H1 (cell line): ENCODE results near the gene GALT.

Source experiments
- ATF3 ChIP-seq: IDR thresholded peaks from 2 replicates; pipeline ENCODE4 v1.6.1; 2011; ENCODE audit warnings: low read depth, mild to moderate bottlenecking, low read length; ENCODE audit not compliant: insufficient read depth
- CTCF ChIP-seq, 3 experiments: IDR thresholded peaks; 1 replicate in 2 of 3; 2 replicates in 1 of 3; pipeline versions ENCODE4 v1.5.1 to v1.6.1; 2011; ENCODE audit warnings: low read length in 3 of 3, mild to moderate bottlenecking in 3 of 3, inconsistent platforms in 2 of 3, low read depth in 1 of 3, moderate library complexity in 1 of 3; ENCODE audit not compliant: insufficient read depth in 1 of 3; ENCODE audit errors: control extremely low read depth in 1 of 3
- EZH2 ChIP-seq: fragments of 200-600 bp; sonication (generic); IDR thresholded peaks from 2 replicates; pipeline ENCODE4 v1.7.1; 2012; ENCODE audit warnings: low read depth, mild to moderate bottlenecking, moderate library complexity, low read length, inconsistent platforms; ENCODE audit not compliant: severe bottlenecking
- POLR2A ChIP-seq, 2 experiments: IDR thresholded peaks; 1 replicate in 1 of 2; 2 replicates in 1 of 2; pipeline ENCODE4 v1.6.1; 2011; ENCODE audit warnings: low read depth in 2 of 2, low read length in 2 of 2, mild to moderate bottlenecking in 2 of 2; ENCODE audit errors: control extremely low read depth in 1 of 2
- POLR2AphosphoS5 ChIP-seq: IDR thresholded peaks from 2 replicates; pipeline ENCODE4 v1.6.1; 2011; ENCODE audit warnings: low read depth, low read length
- POU5F1 ChIP-seq: IDR thresholded peaks from 2 replicates; pipeline ENCODE4 v1.6.1; 2011; ENCODE audit warnings: low read depth, mild to moderate bottlenecking, low read length, moderate library complexity
- RAD21 ChIP-seq, 2 experiments: IDR thresholded peaks in 1 of 2; conservative IDR thresholded peaks in 1 of 2; 2 replicates each; pipeline ENCODE4 v1.6.1; 2011; ENCODE audit warnings: low read depth in 2 of 2, low read length in 2 of 2, improper control_type of control experiment in 1 of 2, inconsistent platforms in 1 of 2, mild to moderate bottlenecking in 1 of 2, moderate library complexity in 1 of 2
- TCF12 ChIP-seq: IDR thresholded peaks from 2 replicates; pipeline ENCODE4 v1.6.1; 2011; ENCODE audit warnings: low read depth, mild to moderate bottlenecking, low read length
- TEAD4 ChIP-seq: IDR thresholded peaks from 2 replicates; pipeline ENCODE4 v1.6.1; 2012; ENCODE audit warnings: low read depth, low read length, inconsistent platforms, mixed read lengths
- YY1 ChIP-seq: IDR thresholded peaks from 2 replicates; pipeline ENCODE4 v1.6.1; 2011; ENCODE audit warnings: low read depth, mild to moderate bottlenecking, low read length

GRCh38 chr9:34606190-34606589 is 40.3 kb upstream of the GALT start:
- no peak for TF ChIP-seq POLR2A (IDR thresholded peaks at IDR 0.05; ENCODE audit: control extremely low read depth in 1 of 2, low read depth in 2 of 2, low read length in 2 of 2)
- no peak for TF ChIP-seq POLR2AphosphoS5
- TF ChIP-seq POU5F1, result no peak
- TF ChIP-seq CTCF (IDR thresholded peaks at IDR 0.05; ENCODE audit: control extremely low read depth in 1 of 3, insufficient read depth in 1 of 3, low read depth in 1 of 3, low read length in 3 of 3), result no peak
- TF ChIP-seq YY1, result no peak
- no peak for TF ChIP-seq RAD21 (IDR thresholded peaks at IDR 0.05 in 1 of 2, conservative IDR thresholded peaks at IDR 0.05 in 1 of 2; ENCODE audit: low read depth in 2 of 2, low read length in 2 of 2)
- no peak for TF ChIP-seq ATF3
- TF ChIP-seq TCF12, result no peak
- no peak for TF ChIP-seq TEAD4
- TF ChIP-seq EZH2, result no peak
